HepG2 (cell line): ENCODE data around the gene DNMT3A. TPM values are rescaled to one million over a fixed set of nuclear protein-coding genes. Genes with fewer than 3 reads are reported as not detected.

Source experiments
- ATF5 ChIP-seq: sonication (generic); formaldehyde crosslinking; IDR thresholded peaks from 2 replicates; pipeline ENCODE4 v1.4.0; 2020; ENCODE audit warnings: mild to moderate bottlenecking, low read depth, missing genetic modification reagents
- CEBPZ ChIP-seq: IDR thresholded peaks from 2 replicates; pipeline ENCODE4 v1.6.1; 2012; ENCODE audit warnings: low read length, improper control_type of control experiment
- FOXO1 ChIP-seq: sonication (generic); formaldehyde crosslinking; IDR thresholded peaks from 2 replicates; pipeline ENCODE4 v1.4.0; 2020; ENCODE audit warnings: missing genetic modification reagents
- FUBP1 ChIP-seq: sonication (generic); formaldehyde crosslinking; IDR thresholded peaks from 2 replicates; pipeline ENCODE4 v1.5.1; 2020; ENCODE audit warnings: missing genetic modification reagents, mild to moderate bottlenecking, borderline replicate concordance
- GATAD2A ChIP-seq: IDR thresholded peaks from 2 replicates; pipeline ENCODE4 v1.6.1; 2016
- GMEB1 ChIP-seq: sonication (generic); formaldehyde crosslinking; IDR thresholded peaks from 2 replicates; pipeline ENCODE4 v1.5.1; 2020; ENCODE audit warnings: missing genetic modification reagents, mild to moderate bottlenecking, borderline replicate concordance
- HNRNPH1 ChIP-seq: fragments of 200-400 bp; formaldehyde crosslinking; optimal IDR thresholded peaks from 2 replicates; pipeline ENCODE3; 2017; ENCODE audit warnings: mild to moderate bottlenecking, low read depth, low read length
- HOXA7 ChIP-seq: sonication (generic); formaldehyde crosslinking; IDR thresholded peaks from 2 replicates; pipeline ENCODE4 v1.8.1; 2022; ENCODE audit warnings: mild to moderate bottlenecking, missing genetic modification reagents, moderate library complexity
- MYPOP ChIP-seq: sonication (generic); formaldehyde crosslinking; IDR thresholded peaks from 2 replicates; pipeline ENCODE4 v1.8.1; 2023; ENCODE audit warnings: mild to moderate bottlenecking, moderate library complexity, missing genetic modification reagents
- SMYD3 ChIP-seq: sonication (generic); formaldehyde crosslinking; IDR thresholded peaks from 2 replicates; pipeline ENCODE4 v1.8.1; 2023; ENCODE audit warnings: mild to moderate bottlenecking, missing genetic modification reagents
- SOX13 ChIP-seq, 3 experiments: fragments of 450-650 bp in 1 of 3; sonication (generic) in 1 of 3; formaldehyde crosslinking in 1 of 3; IDR thresholded peaks in 2 of 3; conservative IDR thresholded peaks in 1 of 3; 2 replicates each; pipeline versions ENCODE4 v1.5.0 to v1.6.1; 2016 to 2020; ENCODE audit warnings: antibody characterized with exemption in 1 of 3, mild to moderate bottlenecking in 1 of 3, missing compliant biosample characterization in 1 of 3, missing genetic modification reagents in 1 of 3, moderate library complexity in 1 of 3
- XBP1 ChIP-seq: sonication (generic); formaldehyde crosslinking; IDR thresholded peaks from 2 replicates; pipeline ENCODE4 v1.5.0; 2020; ENCODE audit warnings: missing genetic modification reagents
- ZFP62 ChIP-seq: sonication (generic); formaldehyde crosslinking; IDR thresholded peaks from 2 replicates; pipeline ENCODE4 v1.4.0; 2020; ENCODE audit warnings: missing genetic modification reagents
- ZNF501 ChIP-seq: sonication (generic); formaldehyde crosslinking; IDR thresholded peaks from 2 replicates; pipeline ENCODE4 v1.5.1; 2020; ENCODE audit warnings: mild to moderate bottlenecking, moderate library complexity, missing genetic modification reagents
- ZNF563 ChIP-seq: sonication (generic); formaldehyde crosslinking; IDR thresholded peaks from 2 replicates; pipeline ENCODE4 v1.8.0; 2022; ENCODE audit warnings: mild to moderate bottlenecking, moderate library complexity, missing genetic modification reagents
- ZNF615 ChIP-seq: sonication (generic); formaldehyde crosslinking; IDR thresholded peaks from 2 replicates; pipeline ENCODE4 v1.5.0; 2020; ENCODE audit warnings: mild to moderate bottlenecking, missing genetic modification reagents, borderline replicate concordance
- ZNF737 ChIP-seq: sonication (generic); formaldehyde crosslinking; IDR thresholded peaks from 2 replicates; pipeline ENCODE4 v1.5.0; 2020; ENCODE audit warnings: missing genetic modification reagents, mild to moderate bottlenecking, borderline replicate concordance
- ZNF761 ChIP-seq: sonication (generic); formaldehyde crosslinking; conservative IDR thresholded peaks from 2 replicates; pipeline ENCODE4 v1.4.0; 2020; ENCODE audit warnings: mild to moderate bottlenecking, missing genetic modification reagents
- polyA plus RNA-seq, 8 experiments: library from polyadenylated mRNA; depleted of rRNA in 3 of 8; stranded (reverse) in 7 of 8; unstranded in 1 of 8; fragments of >200 nt; fragmentation: Illumina TruSeq in 4 of 8; extraction: Trizol in 4 of 8; gene quantifications; 2 replicates each; pipeline versions ENCODE4 v1.2.1 to v1.2.3, GENCODE V29; 2011 to 2016; ENCODE audit warnings: low read depth in 4 of 8, missing spikeins in 1 of 8, mixed read lengths in 1 of 8; ENCODE audit not compliant: insufficient read depth in 1 of 8
- total RNA-seq, 5 experiments: library from RNA; depleted of rRNA; stranded (reverse); fragments of >200 nt; fragmentation: Illumina TruSeq; extraction: Trizol; gene quantifications; 2 replicates each; pipeline ENCODE4 v1.2.3, GENCODE V29; 2016; ENCODE audit warnings: low read depth in 1 of 5

DNMT3A gene
- total and polyA plus RNA-seq, 2 of the 13 experiments (the other 11 are each of a cell fraction or from before 2014, with no cell fraction given) = 14.7 to 29.1 TPM

- TF ChIP-seq MYPOP (CRISPR knock-in tag) = no peak
- no peak for TF ChIP-seq GATAD2A (CRISPR knock-in tag)
- 0 out of 2 replicates have a peak, but pooled peaks have one; percentile 24 for TF ChIP-seq GMEB1 (CRISPR knock-in tag)
- TF ChIP-seq XBP1 (CRISPR knock-in tag) = no peak
- TF ChIP-seq FUBP1 (CRISPR knock-in tag) = no peak
- TF ChIP-seq FOXO1 (CRISPR knock-in tag) = no peak
- TF ChIP-seq ZNF563 (CRISPR knock-in tag) = no peak
- TF ChIP-seq SMYD3 (CRISPR knock-in tag) = no peak
- no peak for TF ChIP-seq ZNF615 (CRISPR knock-in tag)
- no peak for TF ChIP-seq CEBPZ
- TF ChIP-seq ATF5 (CRISPR knock-in tag) = no peak
- TF ChIP-seq ZFP62 (CRISPR knock-in tag) = no peak
- no peak for TF ChIP-seq ZNF501 (CRISPR knock-in tag)
- TF ChIP-seq HOXA7 (CRISPR knock-in tag) = no peak
- no peak for TF ChIP-seq SOX13 (IDR thresholded peaks at IDR 0.05)
- TF ChIP-seq SOX13 (CRISPR knock-in tag; conservative IDR thresholded peaks at IDR 0.05 in 1 of 2, IDR thresholded peaks at IDR 0.05 in 1 of 2) = no peak
- no peak for TF ChIP-seq ZNF761 (CRISPR knock-in tag)
- no peak for TF ChIP-seq ZNF737
- no peak for TF ChIP-seq HNRNPH1
These were observed 1.4 kb downstream of the DNMT3A start (continued) for GRCh38 chr2:25340181-25340921.
